Neural progenitor cell (in vitro differentiated cells): Measurements from ENCODE around the gene SLC7A5.

ENCODE experiments used
- CTCF ChIP-seq: fragments of 200-600 bp; sonication (generic); IDR thresholded peaks from 2 replicates; pipeline ENCODE4 v1.5.1; 2017; ENCODE audit warnings: antibody characterized with exemption, mild to moderate bottlenecking
- EZH2 ChIP-seq: fragments of 200-600 bp; sonication (generic); IDR thresholded peaks from 2 replicates; pipeline ENCODE4 v1.6.1; 2017; ENCODE audit warnings: antibody characterized with exemption, mild to moderate bottlenecking, moderate library complexity
- EZH2phosphoT487 ChIP-seq: fragments of 200-600 bp; sonication (generic); IDR thresholded peaks from 2 replicates; pipeline ENCODE4 v1.6.1; 2017; ENCODE audit warnings: antibody characterized with exemption

GRCh38 chr16:87833548-87833947, 35.8 kb downstream of the SLC7A5 start:
- TF ChIP-seq EZH2 = no peak
- no peak for TF ChIP-seq CTCF
- TF ChIP-seq EZH2phosphoT487 = no peak
